Medulla oblongata (tissue), 1 donor: Measurements from ENCODE around the gene TAF8.
"Not testable (repeated sequence)": the region's sequence is repeated elsewhere in the genome, so short reads cannot be mapped to it uniquely, and the experiment has no call there.

ENCODE experiments used
- DNase-seq: peaks from one replicate; pipeline ENCODE4 v3.0.0-alpha.2; 2015; ENCODE audit errors: extremely low spot score

The TAF8 gene

GRCh38 chr6:42029062-42029685 is 21.1 kb upstream of the TAF8 start:
- DNase-seq, result no peak

- no peak for DNase-seq
These were observed 20.4 kb upstream of the TAF8 start for GRCh38 chr6:42029881-42030280.

GRCh38 chr6:42030585-42031506 is 19.5 kb upstream of the TAF8 start:
- no peak for DNase-seq

GRCh38 chr6:42032366-42032765 is 18.0 kb upstream of the TAF8 start:
- no peak for DNase-seq

- not testable (repeated sequence) for DNase-seq
These were observed 12.7 kb upstream of the TAF8 start for GRCh38 chr6:42037669-42038068.

GRCh38 chr6:42038163-42038562 is 12.2 kb upstream of the TAF8 start:
- no peak for DNase-seq

- no peak for DNase-seq
These were observed 11.4 kb upstream of the TAF8 start for GRCh38 chr6:42038811-42039408.

GRCh38 chr6:42040856-42041480 is 9.4 kb upstream of the TAF8 start:
- no peak for DNase-seq

GRCh38 chr6:42041481-42042053 is 8.8 kb upstream of the TAF8 start:
- DNase-seq, result no peak

- no peak for DNase-seq
These were observed 8.2 kb upstream of the TAF8 start for GRCh38 chr6:42042108-42042507.

- DNase-seq, result peak; percentile 96
These were observed 6.4 kb upstream of the TAF8 start for GRCh38 chr6:42043787-42044475.

- peak; percentile 78 for DNase-seq
These were observed 4.5 kb upstream of the TAF8 start for GRCh38 chr6:42045538-42046460.

GRCh38 chr6:42046464-42047212 is 3.7 kb upstream of the TAF8 start:
- no peak for DNase-seq

- no peak for DNase-seq
These were observed 3.1 kb upstream of the TAF8 start for GRCh38 chr6:42047213-42047590.

GRCh38 chr6:42047790-42048405 is 2.4 kb upstream of the TAF8 start:
- DNase-seq, result no peak

GRCh38 chr6:42049116-42049809 is 1.1 kb upstream of the TAF8 start:
- no peak for DNase-seq

- DNase-seq, result peak; percentile 35
These were observed 402 bp upstream of the TAF8 start for GRCh38 chr6:42049948-42050296.

GRCh38 chr6:42051268-42051653 is 937 bp downstream of the TAF8 start:
- no peak for DNase-seq

- no peak for DNase-seq
These were observed 3.3 kb downstream of the TAF8 start for GRCh38 chr6:42053601-42054000.
